NB4 (cell line): ENCODE data around the gene CACNA2D4.

Experiments used
- POLR2A ChIP-seq: IDR thresholded peaks from 2 replicates; pipeline ENCODE4 v1.6.1; 2011; ENCODE audit warnings: mild to moderate bottlenecking; ENCODE audit not compliant: insufficient read length; ENCODE audit errors: extremely low read depth
- TF ChIP-seq, protein P1 (sequence below): IDR thresholded peaks from one replicate; pipeline ENCODE4 v1.5.1; 2012; ENCODE audit warnings: low read depth, low read length
- TF ChIP-seq, protein P2 (sequence below): IDR thresholded peaks from 2 replicates; pipeline ENCODE4 v1.6.1; 2011; ENCODE audit warnings: low read depth, low read length

DNA sequence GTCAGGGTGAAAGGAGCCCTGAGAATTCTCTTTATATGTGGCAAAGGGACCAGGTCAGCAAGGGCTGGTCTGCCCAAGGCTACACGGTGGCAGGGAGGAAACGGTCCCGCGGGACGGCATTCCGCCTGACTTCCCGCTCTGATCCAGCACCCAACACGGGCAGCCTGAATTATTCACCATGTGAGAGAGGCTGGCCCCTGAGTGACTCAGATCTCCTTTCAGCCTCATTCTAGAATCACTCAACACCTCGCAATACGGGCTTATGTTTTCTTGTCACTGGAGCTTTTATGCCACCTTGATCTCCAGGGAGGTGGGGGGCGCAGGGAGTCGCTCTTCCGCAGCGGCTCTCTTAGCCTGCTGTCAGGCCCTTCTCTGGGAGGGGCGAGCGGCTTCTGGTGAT lies 89.6 kb downstream of the CACNA2D4 start:
- TF ChIP-seq, protein P1, sequence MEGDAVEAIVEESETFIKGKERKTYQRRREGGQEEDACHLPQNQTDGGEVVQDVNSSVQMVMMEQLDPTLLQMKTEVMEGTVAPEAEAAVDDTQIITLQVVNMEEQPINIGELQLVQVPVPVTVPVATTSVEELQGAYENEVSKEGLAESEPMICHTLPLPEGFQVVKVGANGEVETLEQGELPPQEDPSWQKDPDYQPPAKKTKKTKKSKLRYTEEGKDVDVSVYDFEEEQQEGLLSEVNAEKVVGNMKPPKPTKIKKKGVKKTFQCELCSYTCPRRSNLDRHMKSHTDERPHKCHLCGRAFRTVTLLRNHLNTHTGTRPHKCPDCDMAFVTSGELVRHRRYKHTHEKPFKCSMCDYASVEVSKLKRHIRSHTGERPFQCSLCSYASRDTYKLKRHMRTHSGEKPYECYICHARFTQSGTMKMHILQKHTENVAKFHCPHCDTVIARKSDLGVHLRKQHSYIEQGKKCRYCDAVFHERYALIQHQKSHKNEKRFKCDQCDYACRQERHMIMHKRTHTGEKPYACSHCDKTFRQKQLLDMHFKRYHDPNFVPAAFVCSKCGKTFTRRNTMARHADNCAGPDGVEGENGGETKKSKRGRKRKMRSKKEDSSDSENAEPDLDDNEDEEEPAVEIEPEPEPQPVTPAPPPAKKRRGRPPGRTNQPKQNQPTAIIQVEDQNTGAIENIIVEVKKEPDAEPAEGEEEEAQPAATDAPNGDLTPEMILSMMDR, result no peak
- TF ChIP-seq POLR2A, result no peak
- TF ChIP-seq, protein P2, sequence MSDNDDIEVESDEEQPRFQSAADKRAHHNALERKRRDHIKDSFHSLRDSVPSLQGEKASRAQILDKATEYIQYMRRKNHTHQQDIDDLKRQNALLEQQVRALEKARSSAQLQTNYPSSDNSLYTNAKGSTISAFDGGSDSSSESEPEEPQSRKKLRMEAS, result no peak
